GM19463 (cell line): ENCODE data around the gene TNS3.

Experiments used
- ATAC-seq: cut with Tn5 transposase; IDR thresholded peaks from one replicate; pipeline ENCODE4 v1.9.1; 2021; ENCODE audit warnings: mild to moderate bottlenecking, moderate library complexity; ENCODE audit not compliant: unreplicated experiment

TNS3 gene

GRCh38 chr7:47393406-47393805, 188.5 kb downstream of the TNS3 start:
- ATAC-seq = no peak

GRCh38 chr7:47392241-47392759, 189.6 kb downstream of the TNS3 start:
- no peak for ATAC-seq

GRCh38 chr7:47391726-47392125, 190.2 kb downstream of the TNS3 start:
- no peak for ATAC-seq

GRCh38 chr7:47390914-47391313, 191.0 kb downstream of the TNS3 start:
- ATAC-seq = no peak

- no peak for ATAC-seq
Measured at GRCh38 chr7:47389923-47390630, 191.8 kb downstream of the TNS3 start.

- no peak for ATAC-seq
Measured at GRCh38 chr7:47389171-47389922, 192.6 kb downstream of the TNS3 start.

GRCh38 chr7:47387506-47387905, 194.4 kb downstream of the TNS3 start:
- ATAC-seq = no peak

- no peak for ATAC-seq
Measured at GRCh38 chr7:47386273-47386835, 195.6 kb downstream of the TNS3 start.

GRCh38 chr7:47385536-47386125, 196.3 kb downstream of the TNS3 start:
- no peak for ATAC-seq

- no peak for ATAC-seq
Measured at GRCh38 chr7:47384755-47385535, 197.0 kb downstream of the TNS3 start.

GRCh38 chr7:47383696-47384445, 198.0 kb downstream of the TNS3 start:
- ATAC-seq = no peak

GRCh38 chr7:47383072-47383471, 198.8 kb downstream of the TNS3 start:
- no peak for ATAC-seq

GRCh38 chr7:47382200-47382599, 199.7 kb downstream of the TNS3 start:
- ATAC-seq = no peak

- no peak for ATAC-seq
Measured at GRCh38 chr7:47381134-47381495, 200.8 kb downstream of the TNS3 start.

GRCh38 chr7:47380325-47381133, 201.4 kb downstream of the TNS3 start:
- ATAC-seq = no peak

GRCh38 chr7:47379629-47380324, 202.1 kb downstream of the TNS3 start:
- ATAC-seq = no peak

GRCh38 chr7:47378728-47379395, 203.0 kb downstream of the TNS3 start:
- no peak for ATAC-seq

- ATAC-seq = no peak
Measured at GRCh38 chr7:47377741-47378140, 204.2 kb downstream of the TNS3 start.
